ENCODE measurements around the gene AMOTL1. TPM values are rescaled to one million over a fixed set of nuclear protein-coding genes. Genes with fewer than 3 reads are reported as not detected.

AMOTL1 gene
- total and polyA plus RNA-seq, 5 donors from 2014 or later, result 0.20 to 0.67 (median 0.40) TPM; not detected in 1

GRCh38 chr11:94855666-94856065 is 87.5 kb downstream of the AMOTL1 start:
- DNase-seq (no peak), ATAC-seq (ENCODE audit: low read depth in 2 of 2) (no peak)
- Mint-ChIP-seq H3K4me1 (peaks cover 0 to 2% (median 0%) of the 10 kb centered on the region in 4 donors), H3K36me3 (no peaks in the 10 kb centered on the region), H3K9me3 (no peaks in the 10 kb centered on the region), H3K27me3 (peaks cover 2% of the 10 kb centered on the region), H3K4me3 (no peak overlapping the region), H3K27ac (no peak overlapping the region)
- no peaks in the 10 kb centered on the region for H3K36me3 ChIP-seq (ENCODE audit: control insufficient read depth, insufficient read depth, low read length)
- H3K9me3 ChIP-seq (ENCODE audit: control insufficient read depth in 2 of 2, low read length in 2 of 2), result no peaks in the 10 kb centered on the region
- H3K4me3 ChIP-seq (ENCODE audit: low read depth, low read length), result no peak overlapping the region
- no peaks in the 10 kb centered on the region for H3K27me3 ChIP-seq (ENCODE audit: control insufficient read depth, insufficient read depth, low read length)
- no peak overlapping the region for H3K27ac ChIP-seq (ENCODE audit: insufficient read depth, low read length, poor library complexity, severe bottlenecking)
- no peaks in the 10 kb centered on the region for H3K4me1 ChIP-seq (ENCODE audit: control insufficient read depth, insufficient read depth, low read length, poor library complexity, severe bottlenecking)

DNA sequence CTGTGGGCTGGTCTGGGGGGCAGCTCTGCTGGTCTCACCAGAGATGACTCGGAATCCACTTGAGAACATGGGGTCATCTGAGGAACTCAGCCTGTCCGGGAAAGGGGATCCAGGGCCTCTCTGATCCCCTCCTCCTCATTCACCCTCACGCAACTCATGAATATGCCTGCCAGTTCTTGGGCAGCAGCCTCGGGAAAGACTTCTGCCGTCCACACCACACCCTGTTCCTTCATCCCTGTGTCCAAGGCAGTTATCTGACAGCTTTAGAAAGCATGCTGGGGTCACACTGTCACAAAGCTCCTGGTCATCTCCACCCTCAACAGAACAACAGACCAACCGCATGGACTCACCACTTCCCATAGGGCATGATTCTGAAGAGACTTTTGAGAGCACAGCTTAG is 88.3 kb downstream of the AMOTL1 start:
- no peak for DNase-seq

DNA sequence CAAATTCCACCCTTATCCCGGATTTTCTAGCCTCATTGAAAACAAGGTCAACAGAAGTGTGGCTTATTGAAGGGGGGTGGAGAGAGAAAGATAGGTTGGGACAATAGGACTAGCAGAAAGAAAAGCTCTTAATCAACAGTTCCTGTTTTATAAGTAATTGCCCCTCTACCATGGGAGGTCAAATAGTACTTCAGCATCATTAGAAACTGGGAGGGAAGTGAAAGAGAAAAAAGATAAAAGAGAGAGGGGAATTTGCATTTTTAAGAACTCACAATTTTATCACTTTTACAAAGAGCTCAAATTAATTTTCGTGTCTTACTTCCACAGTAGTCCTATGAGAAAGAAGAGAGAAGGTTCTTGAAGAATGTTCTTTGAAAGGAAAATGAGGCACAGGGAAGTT is 89.2 kb downstream of the AMOTL1 start:
- no peaks in the 10 kb centered on the region for H3K9me3 ChIP-seq (ENCODE audit: control insufficient read depth in 2 of 2, low read length in 2 of 2)
- no peaks in the 10 kb centered on the region for H3K36me3 ChIP-seq (ENCODE audit: control insufficient read depth, insufficient read depth, low read length)
- Mint-ChIP-seq H3K9me3 (no peaks in the 10 kb centered on the region), H3K4me3 (no peak overlapping the region), H3K27ac (no peak overlapping the region), H3K36me3 (no peaks in the 10 kb centered on the region), H3K4me1 (peaks cover 0 to 2% (median 0%) of the 10 kb centered on the region in 4 donors), H3K27me3 (peaks cover 5% of the 10 kb centered on the region)
- ATAC-seq (ENCODE audit: low read depth in 2 of 2) (no peak), DNase-seq (no peak)
- no peaks in the 10 kb centered on the region for H3K27me3 ChIP-seq (ENCODE audit: control insufficient read depth, insufficient read depth, low read length)
- no peaks in the 10 kb centered on the region for H3K4me1 ChIP-seq (ENCODE audit: control insufficient read depth, insufficient read depth, low read length, poor library complexity, severe bottlenecking)
- H3K4me3 ChIP-seq (ENCODE audit: low read depth, low read length), result no peak overlapping the region
- no peak overlapping the region for H3K27ac ChIP-seq (ENCODE audit: insufficient read depth, low read length, poor library complexity, severe bottlenecking)

More for the DNA sequence above, 88.3 kb downstream of the AMOTL1 start:
- Mint-ChIP-seq H3K27ac (no peak overlapping the region), H3K4me3 (no peak overlapping the region), H3K4me1 (peaks cover 0 to 2% (median 0%) of the 10 kb centered on the region in 4 donors), H3K9me3 (no peaks in the 10 kb centered on the region), H3K36me3 (no peaks in the 10 kb centered on the region), H3K27me3 (peaks cover 5% of the 10 kb centered on the region)
- H3K9me3 ChIP-seq (ENCODE audit: control insufficient read depth in 2 of 2, low read length in 2 of 2), result no peaks in the 10 kb centered on the region
- no peaks in the 10 kb centered on the region for H3K27me3 ChIP-seq (ENCODE audit: control insufficient read depth, insufficient read depth, low read length)
- no peak overlapping the region for H3K27ac ChIP-seq (ENCODE audit: insufficient read depth, low read length, poor library complexity, severe bottlenecking)
- no peak overlapping the region for H3K4me3 ChIP-seq (ENCODE audit: low read depth, low read length)
- no peaks in the 10 kb centered on the region for H3K4me1 ChIP-seq (ENCODE audit: control insufficient read depth, insufficient read depth, low read length, poor library complexity, severe bottlenecking)
- H3K36me3 ChIP-seq (ENCODE audit: control insufficient read depth, insufficient read depth, low read length), result no peaks in the 10 kb centered on the region
- no peak for ATAC-seq (ENCODE audit: low read depth in 2 of 2)

DNA sequence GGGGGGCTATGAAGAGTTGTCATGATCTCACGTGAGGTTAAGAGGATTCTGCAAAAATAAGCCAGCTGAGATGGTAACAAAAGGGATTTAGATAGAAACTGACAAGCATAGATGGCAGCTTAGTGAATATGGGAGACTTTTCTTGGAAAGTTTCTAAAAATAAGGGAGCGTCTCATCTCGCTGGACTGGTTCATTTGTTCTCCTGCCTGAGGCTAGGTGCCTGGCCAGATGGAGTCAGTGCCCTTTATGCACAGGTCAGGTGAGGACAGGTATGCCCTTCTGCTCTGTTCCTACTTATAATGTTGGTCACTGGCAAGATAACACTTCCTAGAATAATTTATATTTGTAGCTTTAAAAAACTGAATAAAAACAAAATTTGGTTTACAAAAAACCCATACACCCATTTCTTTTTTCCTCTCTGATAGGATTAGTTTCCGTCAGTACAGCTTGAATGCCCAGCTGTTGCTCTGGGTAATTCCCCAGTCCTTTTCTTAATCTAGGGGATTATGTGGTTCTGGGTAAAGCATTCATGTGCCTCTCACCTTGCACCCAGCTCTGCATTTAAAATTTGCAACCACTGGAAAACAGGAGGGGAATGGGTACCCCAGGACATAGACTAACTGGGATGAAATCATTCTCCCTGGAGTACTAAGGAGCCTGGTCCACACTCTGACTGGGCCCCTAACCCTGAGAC is 90.0 kb downstream of the AMOTL1 start:
- Histone ChIP-seq H3K36me3 (ENCODE audit: control insufficient read depth, insufficient read depth, low read length) (no peaks in the 10 kb centered on the region), H3K4me3 (ENCODE audit: low read depth, low read length) (no peak overlapping the region), H3K9me3 (ENCODE audit: control insufficient read depth in 2 of 2, low read length in 2 of 2) (no peaks in the 10 kb centered on the region), H3K27ac (ENCODE audit: insufficient read depth, low read length, poor library complexity, severe bottlenecking) (no peak overlapping the region), H3K27me3 (ENCODE audit: control insufficient read depth, insufficient read depth, low read length) (no peaks in the 10 kb centered on the region), H3K4me1 (ENCODE audit: control insufficient read depth, insufficient read depth, low read length, poor library complexity, severe bottlenecking) (no peaks in the 10 kb centered on the region)
- ATAC-seq (ENCODE audit: low read depth in 2 of 2) (no peak), DNase-seq (no peak)
- Mint-ChIP-seq H3K4me1 (peaks cover 0 to 2% (median 0%) of the 10 kb centered on the region in 4 donors), H3K4me3 (no peak overlapping the region), H3K27ac (no peak overlapping the region), H3K27me3 (peaks cover 5% of the 10 kb centered on the region), H3K36me3 (no peaks in the 10 kb centered on the region), H3K9me3 (no peaks in the 10 kb centered on the region)

GRCh38 chr11:94860333-94860732 is 92.2 kb downstream of the AMOTL1 start:
- no peaks in the 10 kb centered on the region for H3K9me3 ChIP-seq (ENCODE audit: control insufficient read depth in 2 of 2, low read length in 2 of 2)
- Mint-ChIP-seq H3K36me3 (no peaks in the 10 kb centered on the region), H3K4me1 (peaks cover 0 to 2% (median 0%) of the 10 kb centered on the region in 4 donors), H3K9me3 (no peaks in the 10 kb centered on the region), H3K4me3 (no peak overlapping the region), H3K27me3 (peaks cover 5% of the 10 kb centered on the region), H3K27ac (no peak overlapping the region)
- no peak for DNase-seq
- H3K4me1 ChIP-seq (ENCODE audit: control insufficient read depth, insufficient read depth, low read length, poor library complexity, severe bottlenecking), result no peaks in the 10 kb centered on the region
- H3K4me3 ChIP-seq (ENCODE audit: low read depth, low read length), result no peak overlapping the region
- H3K27ac ChIP-seq (ENCODE audit: insufficient read depth, low read length, poor library complexity, severe bottlenecking), result no peak overlapping the region
- H3K36me3 ChIP-seq (ENCODE audit: control insufficient read depth, insufficient read depth, low read length), result no peaks in the 10 kb centered on the region
- ATAC-seq (ENCODE audit: low read depth in 2 of 2), result no peak
- no peaks in the 10 kb centered on the region for H3K27me3 ChIP-seq (ENCODE audit: control insufficient read depth, insufficient read depth, low read length)

DNA sequence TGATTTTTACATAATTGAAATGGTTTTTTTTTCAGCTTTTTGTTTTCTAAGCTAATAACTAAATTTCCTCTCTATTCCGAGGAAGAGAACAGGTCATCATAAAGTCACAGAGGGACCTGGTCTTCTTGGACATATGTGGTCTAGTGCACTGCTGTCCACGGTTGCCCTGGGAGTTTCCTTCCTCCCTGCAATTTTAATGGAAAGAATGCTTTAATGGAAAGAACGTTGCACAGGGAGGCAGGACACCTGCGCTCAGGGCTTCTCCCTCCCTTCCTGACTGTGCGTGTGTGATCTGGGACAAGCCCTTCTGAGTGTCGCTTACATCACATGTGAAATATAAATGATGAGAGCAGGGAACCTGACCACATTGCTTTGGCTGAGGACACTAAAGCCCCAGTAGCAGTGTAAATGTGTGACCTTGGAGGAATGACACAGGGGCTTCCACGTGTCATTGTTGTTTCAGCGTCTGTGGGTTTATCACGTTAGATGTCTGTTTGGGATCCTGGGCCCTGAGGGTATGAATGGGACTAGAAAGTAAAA is 93.2 kb downstream of the AMOTL1 start:
- Mint-ChIP-seq H3K27me3 (peaks cover 8% of the 10 kb centered on the region), H3K9me3 (peaks cover 0 to 1% (median 0%) of the 10 kb centered on the region in 7 donors), H3K36me3 (no peaks in the 10 kb centered on the region), H3K4me1 (peaks cover 0 to 2% (median 0%) of the 10 kb centered on the region in 4 donors), H3K4me3 (no peak overlapping the region), H3K27ac (no peak overlapping the region)
- Histone ChIP-seq H3K27ac (ENCODE audit: insufficient read depth, low read length, poor library complexity, severe bottlenecking) (no peak overlapping the region), H3K4me3 (ENCODE audit: low read depth, low read length) (no peak overlapping the region), H3K4me1 (ENCODE audit: control insufficient read depth, insufficient read depth, low read length, poor library complexity, severe bottlenecking) (no peaks in the 10 kb centered on the region), H3K36me3 (ENCODE audit: control insufficient read depth, insufficient read depth, low read length) (no peaks in the 10 kb centered on the region), H3K27me3 (ENCODE audit: control insufficient read depth, insufficient read depth, low read length) (no peaks in the 10 kb centered on the region), H3K9me3 (ENCODE audit: control insufficient read depth in 2 of 2, low read length in 2 of 2) (no peaks in the 10 kb centered on the region)
- no peak for ATAC-seq (ENCODE audit: low read depth in 2 of 2)
- DNase-seq, result no peak

- Mint-ChIP-seq H3K27ac (no peak overlapping the region), H3K27me3 (peaks cover 16% of the 10 kb centered on the region), H3K36me3 (no peaks in the 10 kb centered on the region), H3K4me3 (no peak overlapping the region), H3K9me3 (peaks cover 0 to 1% (median 0%) of the 10 kb centered on the region in 7 donors), H3K4me1 (peaks cover 0 to 1% (median 0%) of the 10 kb centered on the region in 4 donors)
- no peak overlapping the region for H3K27ac ChIP-seq (ENCODE audit: insufficient read depth, low read length, poor library complexity, severe bottlenecking)
- DNase-seq, result no peak
- no peak for ATAC-seq (ENCODE audit: low read depth in 2 of 2)
- no peaks in the 10 kb centered on the region for H3K9me3 ChIP-seq (ENCODE audit: control insufficient read depth in 2 of 2, low read length in 2 of 2)
- no peak overlapping the region for H3K4me3 ChIP-seq (ENCODE audit: low read depth, low read length)
- H3K4me1 ChIP-seq (ENCODE audit: control insufficient read depth, insufficient read depth, low read length, poor library complexity, severe bottlenecking), result no peaks in the 10 kb centered on the region
- no peaks in the 10 kb centered on the region for H3K27me3 ChIP-seq (ENCODE audit: control insufficient read depth, insufficient read depth, low read length)
- H3K36me3 ChIP-seq (ENCODE audit: control insufficient read depth, insufficient read depth, low read length), result no peaks in the 10 kb centered on the region
Observed at GRCh38 chr11:94862926-94863880, 95.0 kb downstream of the AMOTL1 start.

Data from CD4-positive, CD25-positive, alpha-beta regulatory T cell (primary cell).